ELR (cell line): ENCODE results near the gene OSCP1.

Experiments used
- DNase-seq: peaks from one replicate; pipeline ENCODE4 v3.0.0-alpha.2; 2015; ENCODE audit warnings: low read depth

The OSCP1 gene

DNA sequence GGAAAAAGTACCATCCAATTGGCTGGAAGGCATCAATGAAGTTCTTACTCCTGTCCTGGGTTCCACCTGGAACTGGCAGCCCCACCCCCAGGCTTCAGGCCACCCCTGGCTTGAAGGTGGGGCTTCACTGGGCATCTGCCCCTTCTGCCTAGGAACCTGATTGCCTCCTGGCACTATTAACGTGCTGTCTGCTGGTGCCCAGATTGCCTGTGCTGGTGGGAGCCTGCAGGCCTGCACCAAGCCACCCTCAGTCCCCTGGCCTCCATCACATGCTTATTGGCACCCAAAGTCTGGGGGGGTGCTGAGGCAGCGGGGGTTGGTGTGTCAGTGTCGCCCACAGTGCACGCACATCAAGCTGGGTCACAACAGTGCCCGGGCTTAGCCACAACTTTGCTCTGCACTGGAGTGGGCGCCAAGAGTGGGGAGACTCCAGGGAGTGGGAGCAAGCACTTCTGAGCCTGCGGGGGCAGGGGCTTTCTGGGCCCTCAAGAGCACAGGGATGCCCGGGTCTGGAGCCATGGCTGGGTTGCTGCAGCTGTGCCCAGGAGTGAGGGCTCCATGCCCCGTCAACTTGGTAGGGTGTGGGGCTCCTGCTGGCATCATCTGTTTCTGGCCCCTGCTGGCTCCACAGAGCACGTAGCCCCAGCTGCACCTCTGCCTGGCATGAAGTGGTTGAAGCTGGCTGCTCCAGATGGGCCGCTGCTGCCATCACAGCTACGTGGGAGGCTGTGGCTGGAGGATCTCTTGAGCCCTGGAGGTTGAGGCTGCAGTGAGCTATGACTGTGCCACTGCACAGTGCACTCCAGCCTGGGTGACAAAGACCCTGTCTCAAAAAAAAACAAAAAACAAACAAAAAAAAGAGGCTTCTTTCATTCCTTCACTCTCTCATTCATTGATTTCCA is 48.4 kb downstream of the OSCP1 start:
- no peak for DNase-seq

DNA sequence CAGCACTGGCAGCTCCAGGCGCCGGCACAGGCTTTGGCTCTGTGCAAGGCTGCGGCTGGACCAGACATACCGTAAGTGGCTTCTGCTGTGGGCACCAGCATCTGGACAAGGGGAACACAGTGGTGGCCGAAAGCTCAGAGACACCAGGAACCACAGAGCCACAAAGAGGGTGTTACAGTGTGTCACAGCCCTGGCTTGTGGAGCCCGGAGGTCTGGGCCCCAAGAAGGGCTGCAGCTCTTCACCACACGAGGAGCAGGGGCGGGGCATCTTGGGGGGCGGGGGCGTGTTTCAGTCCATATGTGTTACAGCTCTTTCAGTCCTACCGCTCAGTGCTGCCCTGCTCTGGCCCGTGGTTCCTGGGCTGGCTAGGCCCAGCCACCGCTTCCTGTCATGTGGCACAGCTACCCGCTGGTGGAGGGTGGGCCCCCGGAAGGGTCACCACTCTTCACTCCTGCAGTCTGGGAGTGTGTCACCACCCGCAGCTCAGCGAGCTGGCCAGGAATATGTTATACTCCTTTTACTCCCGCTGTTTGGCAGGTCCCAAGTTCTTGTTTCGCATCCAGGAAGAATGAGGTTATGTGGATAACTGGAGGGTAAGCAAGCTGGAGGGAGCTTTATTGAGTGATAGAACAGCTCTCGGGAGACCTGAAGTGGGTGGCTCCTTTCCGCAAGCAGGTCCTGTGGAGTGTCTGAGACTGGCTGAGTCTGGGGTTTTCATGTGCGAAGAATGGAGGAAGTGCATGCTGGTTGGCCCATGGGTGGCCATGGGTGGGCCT is 49.2 kb downstream of the OSCP1 start:
- DNase-seq, result peak; percentile 25

DNA sequence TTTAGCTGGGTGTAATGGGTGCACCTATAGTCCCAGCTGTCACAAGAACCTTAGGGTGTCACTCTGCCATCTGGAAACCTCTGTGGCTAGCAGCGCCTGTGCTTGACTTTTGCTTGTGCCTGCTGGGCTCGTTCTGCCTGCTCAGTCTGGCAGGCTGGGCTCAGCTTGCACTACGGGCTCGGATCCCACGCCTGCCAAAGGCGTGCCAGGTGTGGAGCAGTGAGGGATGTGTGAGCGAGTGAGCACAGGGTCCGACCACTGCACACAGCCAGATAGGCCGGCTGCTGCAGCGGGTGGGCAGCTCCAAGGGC is 49.8 kb downstream of the OSCP1 start:
- DNase-seq, result no peak

DNA sequence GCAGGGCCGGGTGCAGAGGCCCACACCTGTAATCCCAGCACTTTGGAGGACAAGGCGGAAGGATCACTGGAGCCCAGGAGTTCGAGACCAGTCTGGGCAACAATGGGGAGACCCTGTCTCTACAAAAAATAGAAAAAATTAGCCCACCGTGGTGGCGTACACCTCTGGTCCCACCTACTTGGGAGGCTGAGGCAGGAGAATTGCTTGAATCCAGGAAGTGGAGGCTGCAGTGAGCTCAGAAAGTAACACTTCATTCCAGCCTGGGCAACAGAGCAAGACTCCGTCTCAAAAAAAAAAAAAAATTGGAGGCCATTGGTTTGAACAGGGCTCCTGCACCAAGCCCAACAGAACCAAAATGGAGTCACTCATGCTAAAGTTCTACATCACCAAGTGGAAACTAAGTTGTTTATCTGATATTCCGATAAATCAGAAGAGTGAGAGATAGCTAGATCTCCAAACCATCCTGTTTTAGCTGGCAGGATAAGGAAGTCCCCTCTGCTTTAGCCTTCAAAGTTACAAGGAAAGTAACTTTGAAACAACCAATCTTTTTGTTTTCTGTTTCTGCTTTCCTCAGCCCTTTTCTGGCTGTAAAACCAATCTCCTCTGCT is 51.8 kb downstream of the OSCP1 start:
- DNase-seq, result no peak

DNA sequence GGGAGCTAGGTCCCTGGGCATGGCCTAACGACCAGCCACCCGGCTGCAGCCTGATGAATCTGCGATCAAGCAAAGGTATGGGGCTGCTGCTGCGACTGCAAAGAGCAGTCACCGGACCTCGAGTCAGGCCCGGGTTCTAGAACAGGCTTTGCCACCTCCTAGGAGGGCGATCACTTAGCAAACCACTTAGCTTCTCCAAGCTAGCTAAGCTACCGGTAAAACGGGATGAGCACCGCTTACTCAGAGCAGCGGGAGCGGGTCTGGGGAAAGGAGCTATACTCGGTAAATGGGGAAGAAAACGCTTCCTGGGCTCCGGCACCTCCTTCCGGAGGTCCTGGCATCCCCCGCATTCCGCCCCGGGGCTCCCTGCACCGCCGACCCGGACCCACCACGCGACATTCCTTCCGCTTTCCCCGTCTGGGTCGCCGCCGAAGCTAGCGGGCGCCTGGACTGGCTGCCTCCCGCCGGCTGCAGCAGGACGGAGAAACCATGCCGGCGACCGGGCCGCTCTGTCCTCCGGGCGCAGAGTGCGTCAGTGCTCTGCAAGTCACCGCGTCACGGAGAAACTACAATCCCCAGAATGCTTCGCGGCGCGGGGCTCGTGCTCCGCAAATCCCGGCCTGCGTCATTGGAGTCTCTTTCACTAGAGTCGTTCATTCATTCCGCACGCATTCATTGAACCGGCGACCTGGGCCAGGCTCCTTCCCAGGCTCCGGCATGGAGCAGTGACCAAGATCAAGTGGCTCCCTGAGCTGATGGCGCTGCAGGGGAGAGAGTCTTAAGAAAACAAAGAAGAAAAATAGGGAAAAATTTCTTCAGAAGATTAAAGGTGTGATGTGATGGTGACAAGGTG is 52.6 kb downstream of the OSCP1 start, which contains the start of gene LSM10:
Gene LSM10 (minus strand): TSS at position 531 of the 853 bp plus-strand sequence. CDS start 3,779 bp downstream, outside the sequence.
- DNase-seq, result peak; percentile 96

DNA sequence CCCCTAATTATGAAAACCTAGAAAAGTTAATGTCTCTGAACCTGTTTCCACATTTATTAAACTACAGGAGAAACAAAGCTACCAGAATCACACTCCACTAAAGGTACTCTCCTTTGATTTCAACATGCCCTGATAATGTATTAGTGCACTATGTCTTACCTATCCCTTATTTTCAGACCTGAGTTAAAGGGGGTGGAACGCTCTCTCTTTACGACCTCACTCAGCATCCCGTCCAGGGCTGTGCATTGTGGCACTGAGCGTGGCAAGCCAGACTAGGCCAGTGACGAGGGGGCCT is 53.2 kb downstream of the OSCP1 start:
- DNase-seq, result no peak

DNA sequence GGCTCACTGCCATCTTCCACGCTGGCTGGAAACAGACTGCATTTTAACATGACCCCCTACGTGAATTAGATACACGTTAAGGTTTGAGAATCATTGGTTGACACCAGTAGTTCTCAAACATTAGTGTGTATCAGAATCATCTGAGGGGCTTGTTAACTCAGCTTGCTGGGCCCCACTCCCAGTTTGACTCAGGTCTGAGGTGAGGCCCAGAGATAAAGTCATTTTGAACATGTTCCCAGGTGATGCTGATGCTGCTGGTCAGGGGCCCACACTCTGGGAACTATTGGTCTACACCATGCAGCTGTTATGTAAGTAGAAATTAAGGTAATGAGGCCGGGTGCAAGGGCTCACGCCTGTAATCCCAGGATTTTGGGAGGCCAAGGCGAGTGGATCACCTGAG is 53.9 kb downstream of the OSCP1 start:
- DNase-seq, result no peak

DNA sequence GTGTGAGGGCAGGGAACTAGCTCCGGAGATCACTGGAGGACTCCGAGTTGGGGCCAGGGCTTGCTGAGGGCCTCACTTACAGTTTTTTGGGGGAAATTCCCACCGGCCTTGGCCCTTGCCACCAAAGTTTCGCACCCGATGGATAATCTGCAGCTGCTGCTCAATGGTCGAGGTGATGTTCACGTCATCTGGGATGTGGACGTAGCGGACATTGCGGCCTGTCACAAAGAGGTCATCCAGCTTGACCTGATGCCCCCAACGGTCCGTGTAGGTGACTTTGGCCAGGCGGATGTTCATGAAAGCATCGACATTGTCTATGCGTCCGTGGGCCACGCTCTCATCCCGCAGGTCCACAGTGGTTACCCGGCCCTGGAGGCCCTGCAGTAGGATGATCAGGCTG is 56.6 kb downstream of the OSCP1 start:
- DNase-seq, result no peak

DNA sequence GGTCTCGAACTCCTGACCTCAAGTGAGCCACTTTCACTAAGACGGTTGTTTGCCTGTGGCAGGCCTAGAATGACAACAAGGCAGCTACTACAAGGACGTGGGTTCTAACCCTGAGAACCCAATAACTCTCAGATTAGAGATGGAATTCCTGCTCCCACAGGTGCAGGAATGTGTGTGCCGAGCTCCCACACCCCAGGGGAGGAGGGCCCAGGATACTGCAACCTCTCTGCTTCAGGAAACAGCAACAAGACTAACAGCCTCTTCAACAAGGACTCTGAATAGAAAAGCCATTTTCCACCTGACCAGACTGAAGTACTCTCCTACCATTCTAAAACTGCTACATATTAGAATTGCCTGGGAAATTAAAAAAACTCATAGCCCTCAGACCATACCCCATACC is 57.4 kb downstream of the OSCP1 start:
- no peak for DNase-seq

DNA sequence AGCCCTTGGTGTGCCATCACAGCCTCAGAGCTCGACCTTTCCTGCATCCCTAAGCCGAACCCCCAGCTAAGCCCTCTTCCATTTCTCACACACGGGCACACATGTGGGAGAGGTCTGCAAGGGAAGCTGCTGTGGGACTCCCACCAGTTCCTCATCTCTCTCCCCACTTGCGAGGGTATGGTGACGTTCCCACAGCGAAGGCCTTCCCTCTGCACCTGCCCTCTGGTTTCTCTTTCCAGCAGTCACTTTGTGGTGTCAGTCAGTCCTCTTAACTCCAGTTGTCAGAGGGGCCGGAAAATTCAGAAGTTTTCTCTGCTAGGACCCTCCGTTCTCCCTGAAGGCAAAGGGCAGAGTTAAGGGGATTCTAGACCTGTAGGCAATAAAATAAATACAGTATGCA is 59.0 kb downstream of the OSCP1 start:
- DNase-seq, result no peak

DNA sequence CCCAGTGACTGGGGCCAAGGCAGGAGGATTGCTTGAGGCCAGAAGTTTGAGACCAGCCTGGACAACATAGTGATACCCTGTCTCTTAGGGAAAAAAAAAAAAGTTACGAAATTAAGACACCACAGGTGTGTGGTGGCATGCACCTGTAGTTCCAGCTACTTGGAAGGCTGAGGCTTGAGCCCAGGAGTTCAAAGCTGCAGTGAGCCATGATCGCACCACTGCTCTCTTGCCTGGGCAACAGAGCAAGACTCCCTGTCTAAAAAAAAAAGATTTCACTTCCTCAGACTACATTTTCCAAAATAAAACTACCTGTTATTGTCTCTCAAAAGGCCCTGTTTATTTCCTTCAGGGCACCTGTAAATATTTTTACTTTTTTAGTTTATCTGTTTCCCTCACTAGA is 59.8 kb downstream of the OSCP1 start:
- DNase-seq, result no peak

DNA sequence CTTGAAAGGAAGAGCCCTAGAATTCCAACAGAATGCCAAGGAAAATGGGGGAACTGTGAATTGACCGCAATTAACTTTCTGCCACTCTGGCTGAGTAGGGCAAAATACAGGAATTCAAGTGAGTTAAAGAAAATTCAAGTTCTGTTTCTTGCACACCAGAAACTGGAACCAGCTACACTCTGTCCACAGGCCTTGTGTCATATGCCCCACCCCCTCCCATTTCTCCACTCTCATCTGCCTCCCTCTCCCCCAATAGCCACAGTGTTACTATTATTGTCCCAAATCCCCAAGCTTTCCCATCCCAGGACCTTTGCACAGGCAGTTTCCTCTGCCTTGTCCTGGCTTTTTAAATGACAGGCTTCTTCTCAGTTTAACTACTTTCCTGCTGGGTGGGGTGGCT is 60.3 kb downstream of the OSCP1 start:
- DNase-seq, result no peak

DNA sequence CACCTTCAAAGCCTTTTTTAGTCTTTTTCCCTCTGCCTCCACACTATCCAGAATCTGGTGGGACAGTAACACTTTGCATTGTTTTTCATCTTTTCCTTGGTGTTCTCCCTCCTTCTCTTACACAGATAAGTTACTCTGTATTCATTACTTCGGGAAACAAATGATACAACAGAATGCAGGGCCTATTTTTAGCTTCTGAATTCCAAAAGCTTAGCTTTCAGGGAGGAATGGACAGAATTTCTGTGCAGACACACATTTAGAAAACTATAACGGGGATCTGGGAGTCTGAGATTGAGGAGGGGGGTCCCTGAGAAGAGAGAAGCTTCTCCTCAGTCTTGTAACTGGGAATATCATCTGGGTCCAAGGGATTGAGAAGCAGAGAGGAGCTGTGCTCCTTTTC is 61.0 kb downstream of the OSCP1 start:
- no peak for DNase-seq

DNA sequence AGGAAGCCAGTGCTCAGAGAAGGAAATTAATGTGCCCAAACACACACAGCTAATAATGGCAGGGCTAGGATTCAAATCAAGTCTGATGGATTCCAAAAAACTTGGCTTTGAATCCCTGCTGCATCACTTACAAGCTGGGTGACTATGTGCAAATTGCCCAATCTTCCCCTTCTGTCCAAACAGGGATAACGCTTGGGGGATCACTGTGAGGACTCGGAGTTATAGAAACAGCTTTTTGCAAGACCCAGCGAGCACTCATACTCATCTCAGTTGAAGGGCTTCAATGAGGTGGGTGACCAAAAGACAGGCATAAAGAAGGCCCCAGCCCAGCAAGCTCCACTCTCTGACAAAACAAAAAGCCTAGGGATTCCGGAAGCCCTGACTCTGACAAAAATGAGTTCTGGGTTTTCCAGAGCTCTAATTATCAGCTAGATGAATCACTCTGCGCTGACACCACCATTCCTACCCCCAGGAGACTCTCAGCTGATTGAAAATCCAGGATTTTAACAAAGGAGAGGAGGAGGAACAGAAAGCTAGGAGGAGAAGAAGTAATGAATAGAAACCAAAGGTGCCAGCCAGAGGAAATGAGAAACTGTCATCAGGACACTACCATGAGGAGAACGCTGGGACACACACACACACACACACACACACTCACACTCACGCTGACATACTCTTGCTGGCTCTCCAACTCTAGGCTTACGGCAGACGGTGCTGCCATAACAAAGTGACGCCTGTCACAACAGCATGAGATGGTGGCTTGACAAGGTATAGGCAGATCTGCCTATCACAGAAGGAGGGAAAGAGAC is 62.9 kb downstream of the OSCP1 start:
- DNase-seq, result peak; percentile 74

DNA sequence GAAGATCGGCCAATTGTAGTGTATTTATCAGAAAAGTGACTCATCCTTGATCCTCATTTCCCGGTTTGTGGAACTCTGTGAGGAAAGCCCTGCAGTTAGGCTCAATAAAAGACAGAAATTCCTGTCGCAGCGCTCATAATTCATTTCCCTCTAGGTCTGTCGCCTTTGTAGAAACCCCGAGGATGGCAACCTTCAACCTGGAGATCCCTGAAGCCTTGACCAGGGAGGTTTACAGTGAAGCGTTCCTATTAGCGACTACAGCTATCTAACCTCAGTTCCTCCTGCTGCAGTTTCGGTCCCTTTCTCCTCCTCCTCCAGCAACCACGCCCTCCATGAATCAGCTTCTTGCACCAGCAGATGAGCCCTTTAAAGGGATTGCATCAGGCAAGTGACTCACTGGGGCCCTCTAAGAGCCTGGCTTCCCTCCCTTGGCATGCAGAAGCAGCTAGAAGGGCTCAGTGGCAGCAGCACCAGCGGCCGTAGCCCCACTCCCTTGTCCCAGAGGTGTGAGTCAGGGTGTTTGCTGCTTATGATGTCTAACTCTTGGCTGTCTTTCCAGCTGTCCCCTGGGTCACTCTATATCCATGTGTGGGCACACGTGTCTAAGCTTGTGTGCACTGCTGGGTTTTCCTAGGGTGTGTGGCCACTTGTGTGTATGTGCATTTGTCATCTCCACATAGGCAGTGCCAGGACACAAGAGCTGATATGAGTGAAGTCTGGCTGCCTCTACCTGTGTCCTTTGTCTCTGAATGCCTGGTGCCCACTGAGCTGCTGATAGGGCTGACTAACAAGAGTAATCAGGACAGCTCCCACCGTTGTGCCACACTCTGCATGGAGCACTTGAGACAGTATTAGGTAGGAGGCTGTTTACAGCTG is 63.7 kb downstream of the OSCP1 start:
- peak; percentile 100 for DNase-seq

DNA sequence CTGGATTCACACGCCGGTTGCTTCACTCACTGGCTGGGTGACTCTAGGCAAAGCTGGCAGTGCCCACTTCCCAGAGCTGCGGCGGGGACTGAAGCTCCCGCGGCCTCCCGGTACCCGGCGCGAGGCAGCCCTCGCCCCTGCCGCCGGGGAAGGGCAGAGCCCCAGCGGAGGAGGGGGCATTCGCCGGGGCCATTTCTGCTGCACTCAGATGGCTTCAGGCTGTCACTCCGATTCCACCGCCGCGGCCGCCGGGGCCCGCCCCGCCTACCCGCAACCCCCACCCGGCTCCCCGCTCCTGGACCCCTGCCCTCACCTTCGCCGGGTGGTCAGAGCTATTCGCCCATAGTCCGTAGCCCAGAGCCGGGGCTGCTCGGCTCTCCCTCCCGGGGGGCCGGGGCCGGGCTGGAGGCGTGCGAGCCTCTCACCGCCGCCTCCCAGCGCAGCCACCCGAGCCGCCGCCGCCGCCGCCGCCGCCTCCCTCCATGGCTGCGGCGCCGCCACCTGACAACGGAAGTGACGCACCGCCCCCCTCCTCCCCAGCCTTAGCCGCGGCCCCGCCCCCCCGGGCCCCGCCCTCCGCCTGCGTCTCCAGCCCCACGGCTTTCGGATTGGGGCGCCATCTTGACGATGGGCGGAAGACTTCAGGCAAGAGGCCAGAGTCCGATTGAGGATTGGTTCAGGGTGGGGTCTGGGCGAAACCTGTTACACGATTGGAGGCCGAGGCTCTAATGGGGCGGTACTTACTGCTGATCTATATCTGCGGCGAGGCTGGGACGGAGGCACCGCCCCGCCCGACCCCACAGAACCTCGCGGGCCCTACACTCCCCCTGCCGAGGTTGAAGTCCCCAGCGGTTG is 64.6 kb downstream of the OSCP1 start, which contains the start of gene STK40:
Gene STK40 (minus strand): TSS at position 515 of the 855 bp plus-strand sequence. CDS start 24,592 bp downstream, outside the sequence.
- DNase-seq, result peak; percentile 100

DNA sequence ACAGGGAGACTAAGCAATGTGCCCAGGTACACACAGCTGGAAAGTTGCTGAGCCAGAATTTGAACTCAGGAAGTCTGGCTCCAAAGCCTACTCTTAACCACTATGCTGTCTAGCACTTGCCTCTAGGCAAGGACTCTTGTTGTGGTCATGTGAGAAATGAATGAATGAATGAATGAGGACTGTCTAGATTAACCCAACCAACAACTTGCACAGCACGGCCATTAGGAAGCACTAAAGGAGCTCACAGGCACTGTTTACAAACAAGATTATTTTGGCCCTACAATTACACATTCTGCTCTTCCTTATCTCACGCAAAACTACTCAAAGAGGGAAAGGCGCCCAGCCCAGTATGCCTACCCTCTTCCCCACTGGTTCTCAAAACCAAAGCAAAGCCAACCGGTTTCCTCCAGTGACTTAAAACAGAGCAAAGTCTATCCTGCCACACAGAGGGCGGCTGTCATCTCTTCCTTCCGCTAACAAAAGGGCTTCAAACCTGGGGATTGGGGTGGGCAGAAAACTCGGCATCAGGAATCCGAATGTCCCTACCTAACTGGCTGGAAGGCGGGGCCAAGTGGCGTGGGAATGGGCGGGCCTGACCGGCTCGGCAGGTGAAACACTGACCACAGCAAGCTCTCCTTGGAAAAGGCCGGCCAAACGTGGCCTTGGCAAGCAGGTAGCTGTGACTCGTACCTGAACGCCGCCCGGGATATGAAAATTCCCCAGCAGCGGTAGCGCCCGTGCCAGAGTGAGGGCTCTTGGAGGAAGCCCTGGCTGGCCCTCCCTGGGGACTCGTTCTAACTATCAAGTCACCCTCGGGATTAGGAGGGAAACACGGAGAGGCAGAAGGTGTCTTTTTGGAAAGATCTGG is 65.5 kb downstream of the OSCP1 start:
- peak; percentile 51 for DNase-seq

DNA sequence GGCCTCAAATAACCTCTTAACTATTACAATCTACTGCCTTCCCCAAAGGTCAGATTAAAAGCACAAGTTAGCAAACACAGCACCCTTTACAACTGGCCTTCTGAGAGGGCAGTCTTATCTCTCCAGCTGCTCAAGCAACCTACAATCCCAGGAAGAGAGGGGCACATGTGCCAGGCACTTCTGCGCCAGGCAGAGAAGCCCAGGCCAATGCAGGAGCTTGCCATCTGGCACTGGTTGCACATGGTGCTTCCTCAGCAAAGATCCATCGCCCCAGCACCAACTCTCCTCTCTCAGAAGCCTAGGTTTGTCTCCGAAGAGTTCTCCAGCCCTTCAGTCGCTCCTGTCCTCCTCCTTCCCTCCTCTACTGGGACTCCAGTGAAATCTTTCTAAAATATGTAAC is 67.0 kb downstream of the OSCP1 start:
- DNase-seq, result no peak
